Measurements from ENCODE around the gene R3HDM4. TPM values are rescaled to one million over a fixed set of nuclear protein-coding genes. Genes with fewer than 3 reads are reported as not detected.

Gene R3HDM4
- total and polyA plus RNA-seq, 10 of the 15 experiments (the other 5 are each of a cell fraction or from before 2014, with no cell fraction given): 1.3 to 65.8 (median 27.7) TPM

GRCh38 chr19:881385-882071 is 31.5 kb downstream of the R3HDM4 start:
- in situ Hi-C loops (cut with MboI) (no loop called here), intact Hi-C loops (cut with micrococcal nuclease; ENCODE audit: unreplicated experiment) (no loop called here)
- H3K9me3 ChIP-seq (replicated peaks; ENCODE audit: control insufficient read depth, insufficient read depth, low read length): no peaks in the 10 kb centered on the region; the same call in 2 of the 3 replicates
- H4K20me1 ChIP-seq (ENCODE audit: control insufficient read depth, insufficient read depth): no peaks in the 10 kb centered on the region
- H3K4me2 ChIP-seq (ENCODE audit: control insufficient read depth, insufficient read depth): no peak overlapping the region
- H3K36me3 ChIP-seq (ENCODE audit: control insufficient read depth in 2 of 2, insufficient read depth in 2 of 2, low read length in 1 of 2): peaks cover 0 to 3% of the 10 kb centered on the region in 2 experiments; a peak in 3 of 4 replicates
- ChIA-PET CTCF (no interaction called here), POLR2A (interaction anchor here (1.1 kb wide), 1 partner anchor 12 kb away, joined by 3 read pairs; the partner anchor contains the start of genes MED16 and RNU6-9), SMC1A (ENCODE audit: uncharacterized antibody, unreplicated experiment) (interaction anchor here (0.7 kb wide), 1 partner anchor 34 kb away, joined by 3 read pairs; no protein-coding TSS in a partner anchor), RAD21 (ENCODE audit: unreplicated experiment) (interaction anchor here (1.1 kb wide), 1 partner anchor 18 kb away, joined by 4 read pairs; no protein-coding TSS in a partner anchor)
- BruUV-seq (replicated peaks): no TSS peak
- H3K4me3 ChIP-seq: no peak overlapping the region
- no peaks in the 10 kb centered on the region for H3K4me1 ChIP-seq (ENCODE audit: control insufficient read depth, insufficient read depth, low read length)
- TF ChIP-seq ZNF384 (IDR thresholded peaks at IDR 0.05; ENCODE audit: borderline replicate concordance, low read depth, low read length) (no peak), RB1 (IDR thresholded peaks at IDR 0.05; ENCODE audit: borderline replicate concordance) (no peak), MEF2B (IDR thresholded peaks at IDR 0.05; ENCODE audit: partially characterized antibody, poor library complexity, severe bottlenecking) (no peak), MYB (IDR thresholded peaks at IDR 0.05; ENCODE audit: borderline replicate concordance, low read depth, low read length) (no peak)
- TF ChIP-seq, protein P1, sequence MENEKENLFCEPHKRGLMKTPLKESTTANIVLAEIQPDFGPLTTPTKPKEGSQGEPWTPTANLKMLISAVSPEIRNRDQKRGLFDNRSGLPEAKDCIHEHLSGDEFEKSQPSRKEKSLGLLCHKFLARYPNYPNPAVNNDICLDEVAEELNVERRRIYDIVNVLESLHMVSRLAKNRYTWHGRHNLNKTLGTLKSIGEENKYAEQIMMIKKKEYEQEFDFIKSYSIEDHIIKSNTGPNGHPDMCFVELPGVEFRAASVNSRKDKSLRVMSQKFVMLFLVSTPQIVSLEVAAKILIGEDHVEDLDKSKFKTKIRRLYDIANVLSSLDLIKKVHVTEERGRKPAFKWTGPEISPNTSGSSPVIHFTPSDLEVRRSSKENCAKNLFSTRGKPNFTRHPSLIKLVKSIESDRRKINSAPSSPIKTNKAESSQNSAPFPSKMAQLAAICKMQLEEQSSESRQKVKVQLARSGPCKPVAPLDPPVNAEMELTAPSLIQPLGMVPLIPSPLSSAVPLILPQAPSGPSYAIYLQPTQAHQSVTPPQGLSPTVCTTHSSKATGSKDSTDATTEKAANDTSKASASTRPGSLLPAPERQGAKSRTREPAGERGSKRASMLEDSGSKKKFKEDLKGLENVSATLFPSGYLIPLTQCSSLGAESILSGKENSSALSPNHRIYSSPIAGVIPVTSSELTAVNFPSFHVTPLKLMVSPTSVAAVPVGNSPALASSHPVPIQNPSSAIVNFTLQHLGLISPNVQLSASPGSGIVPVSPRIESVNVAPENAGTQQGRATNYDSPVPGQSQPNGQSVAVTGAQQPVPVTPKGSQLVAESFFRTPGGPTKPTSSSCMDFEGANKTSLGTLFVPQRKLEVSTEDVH (IDR thresholded peaks at IDR 0.05; ENCODE audit: low read depth, partially characterized antibody): no peak
- TF ChIP-seq, protein P2, sequence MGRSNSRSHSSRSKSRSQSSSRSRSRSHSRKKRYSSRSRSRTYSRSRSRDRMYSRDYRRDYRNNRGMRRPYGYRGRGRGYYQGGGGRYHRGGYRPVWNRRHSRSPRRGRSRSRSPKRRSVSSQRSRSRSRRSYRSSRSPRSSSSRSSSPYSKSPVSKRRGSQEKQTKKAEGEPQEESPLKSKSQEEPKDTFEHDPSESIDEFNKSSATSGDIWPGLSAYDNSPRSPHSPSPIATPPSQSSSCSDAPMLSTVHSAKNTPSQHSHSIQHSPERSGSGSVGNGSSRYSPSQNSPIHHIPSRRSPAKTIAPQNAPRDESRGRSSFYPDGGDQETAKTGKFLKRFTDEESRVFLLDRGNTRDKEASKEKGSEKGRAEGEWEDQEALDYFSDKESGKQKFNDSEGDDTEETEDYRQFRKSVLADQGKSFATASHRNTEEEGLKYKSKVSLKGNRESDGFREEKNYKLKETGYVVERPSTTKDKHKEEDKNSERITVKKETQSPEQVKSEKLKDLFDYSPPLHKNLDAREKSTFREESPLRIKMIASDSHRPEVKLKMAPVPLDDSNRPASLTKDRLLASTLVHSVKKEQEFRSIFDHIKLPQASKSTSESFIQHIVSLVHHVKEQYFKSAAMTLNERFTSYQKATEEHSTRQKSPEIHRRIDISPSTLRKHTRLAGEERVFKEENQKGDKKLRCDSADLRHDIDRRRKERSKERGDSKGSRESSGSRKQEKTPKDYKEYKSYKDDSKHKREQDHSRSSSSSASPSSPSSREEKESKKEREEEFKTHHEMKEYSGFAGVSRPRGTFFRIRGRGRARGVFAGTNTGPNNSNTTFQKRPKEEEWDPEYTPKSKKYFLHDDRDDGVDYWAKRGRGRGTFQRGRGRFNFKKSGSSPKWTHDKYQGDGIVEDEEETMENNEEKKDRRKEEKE (IDR thresholded peaks at IDR 0.05): no peak
- ATAC-seq (no peak), FAIRE-seq (no peak), DNase-seq (ENCODE audit: low read depth, low spot score) (no peak)
- H3K27me3 ChIP-seq (replicated peaks in 1 of 2; ENCODE audit: control insufficient read depth in 2 of 2, insufficient read depth in 2 of 2, low read length in 1 of 2): no peaks in the 10 kb centered on the region
- H3K9ac ChIP-seq (ENCODE audit: control insufficient read depth, insufficient read depth, low read length): no peak overlapping the region
- H2AFZ ChIP-seq (ENCODE audit: control insufficient read depth, low read depth, low read length): no peak overlapping the region
- no peaks in the 10 kb centered on the region for H3K79me2 ChIP-seq (ENCODE audit: control insufficient read depth, insufficient read depth, low read length)
- WGBS (ENCODE audit: insufficient coverage, insufficient replicate concordance, low lambda C conversion rate, missing lambda C conversion rate): 94% methylated on average over 34 of the region's 34 CpGs
- no peak overlapping the region for H3K27ac ChIP-seq (ENCODE audit: control insufficient read depth, insufficient read depth)

Data from GM12878 (cell line).